GM18868 (cell line): ENCODE data around the gene RPE.

Experiments used
- ATAC-seq: cut with Tn5 transposase; IDR thresholded peaks from one replicate; pipeline ENCODE4 v1.9.1; 2021; ENCODE audit warnings: mild to moderate bottlenecking, moderate library complexity; ENCODE audit not compliant: unreplicated experiment

RPE gene

DNA sequence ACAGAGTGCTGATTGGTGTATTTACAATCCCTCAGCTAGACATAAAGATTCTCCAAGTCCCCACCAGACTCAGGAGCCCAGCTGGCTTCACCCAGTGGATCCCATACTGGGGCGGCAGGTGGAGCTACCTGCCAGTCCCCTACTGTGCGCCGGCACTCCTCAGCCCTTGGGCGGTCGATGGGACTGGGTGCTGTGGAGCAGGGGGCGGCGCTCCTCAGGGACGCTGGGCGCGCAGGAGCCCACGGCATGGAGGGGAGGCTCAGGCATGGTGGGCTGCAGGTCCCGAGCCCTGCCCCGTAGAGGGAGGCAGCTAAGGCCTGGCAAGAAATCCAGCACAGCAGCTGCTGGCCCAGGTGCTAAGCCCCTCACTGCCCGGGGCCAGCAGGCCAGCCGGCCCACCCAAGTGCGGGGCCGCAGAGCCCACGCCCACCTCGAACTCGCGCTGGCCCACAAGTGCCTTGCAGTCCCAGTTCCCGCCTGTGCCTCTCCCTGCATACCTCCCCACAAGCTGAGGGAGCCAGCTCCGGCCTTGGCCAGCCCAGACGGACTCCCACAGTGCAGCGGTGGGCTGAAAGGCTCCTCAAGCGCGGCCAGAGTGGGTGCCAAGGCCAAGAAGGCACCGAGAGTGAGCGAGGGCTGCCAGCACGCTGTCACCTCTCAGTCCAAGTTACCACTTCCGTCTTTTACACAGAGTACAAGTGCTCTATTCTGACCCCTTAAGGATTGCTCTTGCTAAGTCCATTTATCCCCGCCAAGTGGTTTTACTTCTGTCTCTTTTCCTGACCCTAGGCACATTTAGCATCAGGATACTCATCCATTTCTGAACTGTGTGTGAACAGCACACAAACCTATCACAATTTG, 1.7 kb upstream of the RPE start:
- ATAC-seq: no peak

- ATAC-seq: no peak
Observed at GRCh38 chr2:210003359-210003758, 921 bp downstream of the RPE start.

DNA sequence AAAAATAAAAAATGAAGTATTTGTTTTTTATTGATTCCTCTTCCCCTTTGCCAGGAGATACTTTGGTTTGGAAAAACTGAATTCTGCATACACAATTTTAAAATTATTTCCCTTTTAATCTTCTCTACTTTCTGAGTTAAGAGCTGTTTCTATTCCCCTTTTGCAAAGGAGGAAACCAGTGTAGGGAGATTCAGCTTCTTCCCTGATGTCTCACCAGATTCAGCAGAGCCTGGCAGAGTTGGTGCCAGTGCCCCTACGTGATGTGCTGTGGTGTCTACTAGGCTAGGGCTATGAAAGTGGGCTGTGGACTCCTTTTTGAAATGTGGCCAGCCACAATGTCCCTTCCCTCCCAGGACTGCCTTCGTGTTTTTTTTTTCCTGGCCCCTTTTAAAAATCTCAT, 2.4 kb downstream of the RPE start:
- no peak for ATAC-seq

- ATAC-seq: no peak
Observed at GRCh38 chr2:210007895-210008294, 5.5 kb downstream of the RPE start.

- ATAC-seq: no peak
Observed at GRCh38 chr2:210009126-210009525, 6.7 kb downstream of the RPE start.

- ATAC-seq: no peak
Observed at GRCh38 chr2:210009896-210010295, 7.5 kb downstream of the RPE start.

DNA sequence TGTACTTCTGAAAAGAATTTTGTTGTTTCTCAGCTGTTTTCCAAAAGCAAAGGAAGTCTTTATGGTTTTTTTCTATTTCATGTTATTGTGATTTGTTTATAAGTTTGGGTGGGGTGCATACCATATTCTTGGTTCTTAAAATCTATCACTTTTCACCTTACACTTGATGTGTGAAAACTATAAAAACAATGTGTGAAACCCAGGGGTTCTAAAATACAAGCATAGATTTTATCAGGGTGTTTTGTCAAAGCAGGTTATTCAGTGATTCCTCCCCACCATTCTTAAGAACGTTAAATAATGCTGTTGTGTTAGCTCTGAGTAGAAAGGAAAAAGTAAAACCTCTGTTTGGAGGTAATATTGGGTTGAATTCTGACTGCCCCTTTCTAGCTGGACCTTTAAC, 17.7 kb downstream of the RPE start:
- ATAC-seq: no peak

DNA sequence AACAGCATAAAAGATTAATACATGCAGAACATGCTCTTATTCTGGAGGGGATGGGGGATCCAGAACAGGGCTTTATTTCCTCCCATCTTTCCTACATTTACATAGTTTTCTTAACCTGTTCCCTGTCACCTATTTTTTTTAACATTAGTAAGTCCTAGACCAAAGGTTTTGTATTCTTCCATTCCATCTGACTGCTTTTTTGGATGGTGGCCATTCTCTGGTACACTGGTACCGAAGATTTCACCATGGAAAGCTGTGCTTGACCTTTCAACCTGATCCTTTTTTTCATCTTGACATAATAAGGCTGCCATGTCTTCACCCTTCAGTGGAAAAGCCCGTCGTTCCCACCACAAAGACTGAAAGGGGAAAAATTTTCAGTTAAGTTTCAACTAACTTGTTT, 20.4 kb downstream of the RPE start:
- ATAC-seq: no peak

- ATAC-seq: no peak
Observed at GRCh38 chr2:210027608-210028007, 25.2 kb downstream of the RPE start.

GRCh38 chr2:210028178-210028577, 25.7 kb downstream of the RPE start:
- ATAC-seq: no peak

GRCh38 chr2:210034087-210034683, 31.7 kb downstream of the RPE start:
- no peak for ATAC-seq

- no peak for ATAC-seq
Observed at GRCh38 chr2:210035679-210036078, 33.2 kb downstream of the RPE start.

- ATAC-seq: no peak
Observed at GRCh38 chr2:210038078-210038477, 35.6 kb downstream of the RPE start.

DNA sequence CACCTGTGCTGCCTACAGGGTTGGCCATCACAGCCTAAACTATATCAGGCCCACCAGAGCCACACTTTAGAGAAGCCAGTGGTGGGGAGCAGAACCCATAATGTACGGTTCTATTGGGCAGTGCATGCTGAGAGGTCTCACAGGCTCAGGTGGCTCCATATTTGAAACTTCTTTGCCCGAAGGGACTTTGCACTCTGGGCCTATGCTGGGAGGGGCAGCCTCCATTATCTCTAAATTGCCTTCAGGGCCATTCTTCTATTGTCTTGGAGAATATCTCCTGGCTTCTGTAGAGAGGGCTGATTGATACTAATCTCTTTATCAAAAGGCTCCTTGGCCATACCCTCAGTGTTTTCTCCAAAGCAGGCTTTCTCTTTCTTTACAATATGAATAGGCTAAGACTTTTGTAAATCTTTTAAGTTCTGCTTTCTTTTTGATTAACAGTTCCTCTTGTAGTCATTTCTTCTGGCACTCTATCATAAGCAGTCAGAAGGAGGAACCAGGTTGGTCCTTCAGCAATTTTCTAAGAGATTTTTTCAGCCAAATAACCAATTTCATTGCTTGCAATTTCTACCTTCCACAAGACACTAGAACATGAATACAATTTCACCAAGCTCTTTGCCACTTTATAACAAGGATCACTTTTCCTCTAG, 44.5 kb downstream of the RPE start:
- ATAC-seq: no peak

GRCh38 chr2:210049831-210050230, 47.4 kb downstream of the RPE start:
- ATAC-seq: no peak

GRCh38 chr2:210050885-210051284, 48.4 kb downstream of the RPE start:
- no peak for ATAC-seq

DNA sequence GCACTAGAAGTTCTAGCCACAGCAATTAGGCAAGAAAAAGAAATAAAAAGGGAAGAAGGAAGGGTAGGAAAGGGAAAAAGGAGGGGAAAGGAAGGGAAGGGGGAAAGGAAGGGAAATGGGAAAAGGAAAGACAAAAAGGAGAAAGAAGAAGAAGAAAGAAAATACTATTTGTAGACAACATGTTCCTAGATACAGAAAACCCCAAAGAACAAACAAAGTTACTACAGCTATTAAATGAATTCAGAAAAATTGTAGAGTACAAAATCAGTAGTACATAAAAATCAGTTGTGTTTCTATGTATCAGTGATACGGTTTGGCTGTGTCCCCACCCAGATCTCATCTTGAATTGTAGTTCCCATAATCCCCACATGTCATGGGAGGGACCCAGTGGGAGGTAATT, 52.3 kb downstream of the RPE start:
- no peak for ATAC-seq

GRCh38 chr2:210055825-210056224, 53.4 kb downstream of the RPE start:
- no peak for ATAC-seq

GRCh38 chr2:210063306-210063705, 60.9 kb downstream of the RPE start:
- no peak for ATAC-seq
